K562 (cell line): Measurements from ENCODE around the gene SYNGR3. TPM values are rescaled to one million over a fixed set of nuclear protein-coding genes. Genes with fewer than 3 reads are reported as not detected.

Experiments
- ARID3A ChIP-seq: IDR thresholded peaks from 2 replicates; pipeline ENCODE4 v1.6.1; 2012; ENCODE audit warnings: low read depth, low read length, improper control_type of control experiment, borderline replicate concordance
- CTCF ChIP-seq, 3 experiments: IDR thresholded peaks in 2 of 3; conservative IDR thresholded peaks in 1 of 3; 2 replicates each; pipeline ENCODE4 v1.5.1; 2011 to 2012; ENCODE audit warnings: low read length in 3 of 3, mild to moderate bottlenecking in 3 of 3, control low read depth in 2 of 3, improper control_type of control experiment in 1 of 3, inconsistent platforms in 1 of 3, low read depth in 1 of 3, mixed read lengths in 1 of 3, moderate library complexity in 1 of 3; ENCODE audit not compliant: insufficient read depth in 2 of 3
- E2F4 ChIP-seq: sonication (generic); formaldehyde crosslinking; IDR thresholded peaks from 2 replicates; pipeline ENCODE4 v1.8.0; 2022; ENCODE audit warnings: mild to moderate bottlenecking, low read depth, missing genetic modification reagents
- E2F6 ChIP-seq, 2 experiments: IDR thresholded peaks; 2 replicates each; pipeline ENCODE4 v1.6.1; 2011; ENCODE audit warnings: borderline replicate concordance in 1 of 2, control low read depth in 1 of 2, low read depth in 1 of 2, low read length in 1 of 2, mild to moderate bottlenecking in 1 of 2, mixed read lengths in 1 of 2, moderate library complexity in 1 of 2; ENCODE audit not compliant: insufficient read depth in 1 of 2, insufficient read length in 1 of 2, poor library complexity in 1 of 2, severe bottlenecking in 1 of 2; ENCODE audit errors: extremely low read depth in 1 of 2
- HLTF ChIP-seq: fragments of 450-650 bp; IDR thresholded peaks from 2 replicates; pipeline ENCODE4 v1.6.1; 2016
- HMGN3 ChIP-seq: IDR thresholded peaks from 2 replicates; pipeline ENCODE4 v1.6.1; 2011; ENCODE audit warnings: borderline replicate concordance, low read depth, mild to moderate bottlenecking, mixed read lengths, low read length; ENCODE audit not compliant: insufficient read length; ENCODE audit errors: extremely low read depth
- HNRNPL ChIP-seq: fragments of 200-400 bp; formaldehyde crosslinking; IDR thresholded peaks from 2 replicates; pipeline ENCODE4 v1.6.1; 2017; ENCODE audit warnings: low read depth, mild to moderate bottlenecking, low read length
- L3MBTL2 ChIP-seq: fragments of 450-650 bp; IDR thresholded peaks from 2 replicates; pipeline ENCODE4 v1.6.1; 2016; ENCODE audit warnings: mild to moderate bottlenecking, moderate library complexity
- NFIX ChIP-seq: fragments of 250-450 bp; sonication (Bioruptor Pico); IDR thresholded peaks from 2 replicates; pipeline ENCODE4 v1.4.0; 2020; ENCODE audit warnings: low read depth, mild to moderate bottlenecking, moderate library complexity
- NONO ChIP-seq, 2 experiments: fragments of 200-400 bp in 1 of 2; fragments of 450-650 bp in 1 of 2; formaldehyde crosslinking in 1 of 2; IDR thresholded peaks; 2 replicates each; pipeline ENCODE4 v1.6.1; 2017; ENCODE audit warnings: low read depth in 2 of 2, mild to moderate bottlenecking in 2 of 2, moderate library complexity in 2 of 2, low read length in 1 of 2
- RBM34 ChIP-seq: fragments of 200-400 bp; formaldehyde crosslinking; IDR thresholded peaks from 2 replicates; pipeline ENCODE4 v1.6.1; 2018; ENCODE audit warnings: low read length, borderline replicate concordance; ENCODE audit not compliant: insufficient read depth
- ZBTB1 ChIP-seq: sonication (generic); formaldehyde crosslinking; IDR thresholded peaks from 2 replicates; pipeline ENCODE4 v1.8.1; 2023; ENCODE audit warnings: missing genetic modification reagents, low read depth, mild to moderate bottlenecking, borderline replicate concordance
- ZBTB43 ChIP-seq: sonication (generic); formaldehyde crosslinking; IDR thresholded peaks from 2 replicates; pipeline ENCODE4 v1.8.0; 2023; ENCODE audit warnings: mild to moderate bottlenecking, missing genetic modification reagents
- ZHX1 ChIP-seq: fragments of 150-350 bp; conservative IDR thresholded peaks from 2 replicates; pipeline ENCODE4 v1.6.1; 2014; ENCODE audit warnings: low read length
- polyA plus RNA-seq, 8 experiments: library from polyadenylated mRNA; depleted of rRNA in 4 of 8; stranded (reverse) in 5 of 8; unstranded in 3 of 8; fragments of >200 nt; fragmentation: Nextera tagmentation in 2 of 8; fragmentation: Illumina TruSeq in 1 of 8; extraction: Ambion mirVana in 2 of 8; extraction: Trizol in 1 of 8; gene quantifications; 2 replicates each; pipeline versions ENCODE4 v1.2.1 to v1.2.3, GENCODE V29; 2011 to 2014; ENCODE audit warnings: inconsistent platforms in 1 of 8, missing spikeins in 1 of 8
- total RNA-seq, 7 experiments: library from RNA; depleted of rRNA in 6 of 7; stranded (reverse); fragments of >200 nt in 6 of 7; fragmentation: Illumina TruSeq in 2 of 7; extraction: Trizol in 2 of 7; gene quantifications; 2 replicates each; pipeline versions ENCODE4 v1.2.1 to v1.2.3, GENCODE V29; 2011 to 2021; ENCODE audit warnings: low replicate concordance in 1 of 7

Gene SYNGR3
- total and polyA plus RNA-seq, 9 of the 15 experiments (the other 6 are each of a cell fraction or from before 2014, with no cell fraction given), result 3.7 to 69.2 (median 36.3) TPM

GRCh38 chr16:2003827-2004641 is 14.3 kb downstream of the SYNGR3 start (continued):
- TF ChIP-seq E2F4 (CRISPR knock-in tag) (0 out of 2 replicates have a peak, but pooled peaks have one; percentile 8), HLTF (peak; percentile 24; the same call in 1 of the 2 replicates), ZBTB43 (CRISPR knock-in tag) (0 out of 2 replicates have a peak, but pooled peaks have one; percentile 21), L3MBTL2 (peak; percentile 64), CTCF (IDR thresholded peaks at IDR 0.05 in 2 of 3, conservative IDR thresholded peaks at IDR 0.05 in 1 of 3; ENCODE audit: insufficient read depth in 2 of 3, low read depth in 1 of 3, low read length in 3 of 3) (peak; percentile 96 to 99 (median 99)), E2F6 (IDR thresholded peaks at IDR 0.05; ENCODE audit: borderline replicate concordance in 1 of 2, extremely low read depth in 1 of 2, insufficient read depth in 1 of 2, insufficient read length in 1 of 2, low read depth in 1 of 2, low read length in 1 of 2, poor library complexity in 1 of 2, severe bottlenecking in 1 of 2) (peak; percentile 43 to 54), NONO (IDR thresholded peaks at IDR 0.05; ENCODE audit: low read depth in 2 of 2, low read length in 1 of 2) (peak in 1 of 2 experiments; percentile 65; a peak in 1 of 4 replicates), HNRNPL (peak; percentile 52; the same call in 1 of the 2 replicates), ZHX1 (0 out of 2 replicates have a peak, but pooled peaks have one; percentile 64), ARID3A (no peak), NFIX (no peak), ZBTB1 (no peak), HMGN3 (peak; percentile 91), RBM34 (no peak)
